ENCODE results near the gene KRT83.

Gene KRT83

DNA sequence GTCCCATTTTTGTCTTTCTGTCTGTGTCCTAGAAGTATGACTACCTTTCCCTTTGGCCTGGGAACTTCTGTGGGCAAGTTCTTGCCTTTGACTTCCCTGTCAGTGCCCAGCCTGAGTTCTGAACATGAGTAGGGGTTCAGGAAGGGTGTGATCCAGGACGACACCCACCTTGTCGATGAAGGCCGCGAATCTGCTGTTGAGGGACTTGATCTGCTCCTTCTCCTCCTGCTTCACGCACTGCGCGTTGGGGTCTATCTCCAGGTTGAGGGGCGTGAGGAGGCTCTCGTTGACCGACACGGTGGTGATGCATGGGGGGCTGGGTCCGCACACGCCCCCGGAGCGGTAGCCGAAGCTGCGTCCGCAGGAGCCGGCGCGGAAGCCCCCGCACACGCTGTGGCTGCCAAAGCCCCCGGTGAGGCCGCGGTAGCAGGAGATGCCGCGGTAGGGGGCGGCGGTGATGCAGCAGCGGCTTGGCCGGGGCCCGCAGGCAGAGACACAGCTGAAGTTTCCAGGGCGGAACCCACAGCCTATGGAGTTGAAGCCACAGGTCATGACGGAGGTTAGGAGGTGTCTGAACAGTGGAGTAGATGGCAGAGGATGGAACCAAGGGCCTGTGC is at the start of gene KRT83:
Gene KRT83 (minus strand): TSS at position 615 of the 617 bp plus-strand sequence. CDS start 63 bp downstream, at position 552.
- DNase-seq, result no peak

DNA sequence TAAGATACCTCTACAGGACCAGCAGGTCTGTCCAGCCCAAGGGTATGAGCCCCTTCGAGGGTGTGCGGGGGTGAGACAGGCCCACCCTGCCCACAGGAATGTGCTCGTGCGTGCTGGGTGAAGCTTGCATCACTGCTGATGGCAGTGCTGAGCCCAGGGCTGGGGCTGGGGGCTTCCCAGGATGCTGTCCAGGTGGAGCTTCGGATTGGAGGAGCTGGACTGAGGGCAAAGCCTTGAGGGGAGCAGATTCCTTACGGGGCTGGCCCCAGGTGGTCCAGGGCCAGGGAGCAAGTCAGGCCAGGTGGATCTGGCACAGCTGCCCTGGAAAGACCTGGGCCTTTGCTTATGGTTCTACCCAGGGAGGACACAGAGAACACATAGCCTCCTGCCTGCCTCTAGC is 48.6 kb upstream of the KRT83 start:
- DNase-seq, result no peak

DNA sequence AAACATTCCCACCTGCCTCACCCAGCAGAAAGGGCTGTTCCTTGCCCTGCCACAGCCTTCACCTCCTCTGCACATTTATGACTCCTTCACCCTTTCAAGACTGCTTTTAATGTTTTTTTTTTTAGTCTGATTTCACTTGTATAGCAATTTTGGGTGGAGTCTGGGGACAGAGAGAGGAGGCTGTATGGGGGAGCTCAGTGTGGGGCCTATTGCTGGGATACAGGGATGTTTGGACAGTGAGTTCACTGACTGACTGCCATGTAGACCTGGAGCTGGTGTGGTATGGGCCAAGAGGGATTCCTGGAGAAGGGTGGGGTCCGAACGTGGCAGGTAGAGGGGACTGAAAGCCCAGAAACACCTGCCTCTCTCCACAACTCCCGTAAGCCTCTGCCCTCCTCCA is 48.0 kb upstream of the KRT83 start:
- no peak for DNase-seq

DNA sequence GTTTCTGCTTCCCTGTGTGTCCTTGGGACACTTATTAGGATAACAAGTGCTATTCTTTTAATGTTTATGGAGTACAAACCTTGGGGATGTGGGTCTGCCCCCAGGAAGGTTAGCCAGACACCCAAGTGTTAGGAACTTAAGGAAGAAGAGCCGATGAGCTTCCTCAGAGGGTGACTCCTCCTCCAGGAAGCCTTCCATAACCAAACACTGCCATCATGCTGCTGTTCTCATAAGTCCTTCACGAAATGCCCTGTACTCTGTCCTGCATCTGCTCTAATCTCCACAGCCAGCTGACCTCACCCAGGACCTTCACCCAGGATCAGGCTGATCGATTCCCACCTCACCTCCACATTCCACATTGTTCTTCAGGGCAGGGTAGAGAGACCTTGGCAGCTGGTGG is 47.3 kb upstream of the KRT83 start:
- no peak for DNase-seq

DNA sequence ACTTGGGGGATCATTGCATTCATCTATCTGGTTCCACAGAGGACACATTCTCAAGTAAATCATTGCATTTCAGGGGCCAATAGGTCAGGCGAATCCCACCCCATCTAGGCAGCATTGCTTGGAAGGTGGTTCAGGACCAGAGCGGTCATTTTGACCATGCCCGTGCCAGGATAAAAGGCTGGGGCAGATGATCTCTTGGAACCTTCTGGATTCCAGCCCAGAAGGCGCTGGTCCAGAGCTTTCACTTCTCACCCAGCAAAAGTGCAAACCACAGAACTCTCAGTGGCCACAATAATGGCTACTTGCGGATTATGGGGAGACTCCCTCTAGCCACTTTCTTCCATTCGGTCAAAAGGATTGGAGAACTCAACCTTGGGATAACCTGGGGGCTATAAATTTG is 46.7 kb upstream of the KRT83 start:
- DNase-seq, result no peak

DNA sequence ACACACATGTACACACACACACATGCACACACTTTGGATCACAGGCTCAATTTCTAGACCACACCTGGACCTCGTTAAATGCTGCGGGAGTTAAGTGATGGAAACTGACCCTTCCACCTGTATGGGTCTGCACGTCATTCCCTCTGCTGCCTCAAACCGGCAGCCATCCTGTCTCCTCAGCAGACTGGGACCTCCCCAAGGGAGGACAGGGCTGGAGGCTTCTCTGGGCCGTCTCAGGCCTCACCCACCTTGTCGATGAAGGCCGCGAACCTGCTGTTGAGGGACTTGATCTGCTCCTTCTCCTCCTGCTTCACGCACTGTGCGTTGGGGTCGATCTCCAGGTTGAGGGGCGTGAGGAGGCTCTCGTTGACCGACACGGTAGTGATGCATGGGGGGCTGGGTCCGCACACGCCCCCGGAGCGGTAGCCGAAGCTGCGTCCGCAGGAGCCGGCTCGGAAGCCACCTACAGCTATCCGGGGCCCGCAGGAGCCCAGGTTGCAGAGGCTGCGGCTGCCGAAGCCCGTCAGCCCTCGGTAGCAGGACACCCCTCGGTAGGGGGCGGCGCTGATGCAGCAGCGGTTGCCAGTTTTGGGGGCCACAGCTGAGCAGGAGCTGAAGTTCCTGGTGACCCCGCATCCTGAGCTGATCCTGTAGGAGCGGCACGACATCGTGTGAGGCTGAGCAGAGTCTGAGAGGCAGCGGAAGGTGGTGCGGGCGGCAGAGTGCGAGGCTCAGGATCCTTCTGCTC is 45.7 kb upstream of the KRT83 start, which contains the start of gene KRT85:
Gene KRT85 (minus strand): TSS at position 744 of the 748 bp plus-strand sequence. CDS start 76 bp downstream, at position 668.
- no peak for DNase-seq

DNA sequence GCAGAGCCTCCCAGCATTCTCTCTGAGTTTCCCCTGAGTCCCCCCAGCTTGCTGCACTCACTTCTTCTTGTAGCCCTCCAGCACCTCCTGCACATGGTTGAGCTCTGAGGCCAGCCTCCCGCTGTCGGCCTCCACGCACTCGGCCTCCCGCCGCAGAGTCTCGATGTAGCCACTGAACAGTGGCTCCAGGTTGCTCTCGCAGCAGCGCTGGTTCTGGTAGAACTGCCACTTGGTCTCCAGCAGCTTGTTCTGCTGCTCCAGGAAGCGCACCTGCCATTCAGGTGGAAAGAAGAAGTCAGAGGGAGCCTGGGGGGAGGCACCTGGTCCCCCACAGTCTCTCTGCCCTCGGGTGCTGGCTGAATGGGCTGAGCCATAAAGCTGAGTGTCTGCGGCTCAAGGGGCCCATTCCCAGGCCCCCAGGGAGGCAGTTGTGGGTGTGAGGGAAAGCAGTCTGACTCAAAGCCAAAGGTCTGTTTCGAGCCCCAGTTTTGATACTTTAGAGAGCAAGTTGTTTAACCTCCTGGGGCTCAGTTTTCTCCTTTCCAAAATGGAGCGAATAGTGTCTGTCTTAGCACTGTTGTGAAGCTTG is 43.8 kb upstream of the KRT83 start:
- no peak for DNase-seq

DNA sequence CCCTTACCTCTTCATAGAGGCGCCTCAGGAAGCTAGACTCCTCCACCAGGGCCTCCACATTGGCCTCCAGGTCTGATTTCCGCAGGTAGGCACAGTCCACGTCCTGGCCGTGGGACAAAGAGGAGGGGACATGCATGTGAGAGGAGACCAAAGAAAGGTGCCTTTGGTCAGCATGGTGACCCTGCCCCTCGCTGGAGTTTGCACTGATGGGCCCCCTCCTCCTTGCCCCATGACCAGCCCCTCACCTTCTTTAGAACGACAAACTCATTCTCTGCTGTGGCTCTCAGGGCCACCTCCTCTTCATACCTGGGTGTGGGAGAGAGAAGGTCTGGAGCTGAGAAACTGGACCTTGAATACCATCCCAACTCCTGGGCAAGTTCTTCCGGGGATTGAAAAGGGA is 42.9 kb upstream of the KRT83 start:
- no peak for DNase-seq

DNA sequence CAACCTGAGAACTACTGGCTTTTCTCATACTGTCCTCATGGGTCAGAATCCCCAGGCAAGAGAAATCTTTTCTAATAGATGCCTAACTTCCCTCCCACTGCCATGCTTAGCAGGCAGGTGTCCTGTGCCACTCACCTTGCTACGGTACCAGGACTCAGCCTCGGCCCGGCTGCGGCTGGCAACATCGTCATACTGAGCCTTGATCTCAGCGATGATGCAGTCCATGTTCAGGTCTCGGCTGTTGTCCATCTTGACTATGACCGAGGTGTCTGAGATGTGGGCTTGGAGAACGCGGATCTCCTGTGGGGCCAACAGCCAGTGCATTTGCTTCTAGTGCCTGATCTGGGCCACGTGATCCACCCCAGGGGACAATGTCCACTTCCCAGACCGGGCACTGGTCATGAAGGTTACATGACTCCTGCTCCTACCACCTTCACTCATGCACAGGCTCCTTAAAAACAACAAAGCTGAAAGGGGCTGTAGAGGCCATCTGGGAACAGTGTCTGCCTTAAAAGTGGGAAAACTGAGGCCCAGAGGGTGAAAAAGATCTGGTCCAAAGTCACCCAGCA is 42.0 kb upstream of the KRT83 start:
- DNase-seq, result no peak

DNA sequence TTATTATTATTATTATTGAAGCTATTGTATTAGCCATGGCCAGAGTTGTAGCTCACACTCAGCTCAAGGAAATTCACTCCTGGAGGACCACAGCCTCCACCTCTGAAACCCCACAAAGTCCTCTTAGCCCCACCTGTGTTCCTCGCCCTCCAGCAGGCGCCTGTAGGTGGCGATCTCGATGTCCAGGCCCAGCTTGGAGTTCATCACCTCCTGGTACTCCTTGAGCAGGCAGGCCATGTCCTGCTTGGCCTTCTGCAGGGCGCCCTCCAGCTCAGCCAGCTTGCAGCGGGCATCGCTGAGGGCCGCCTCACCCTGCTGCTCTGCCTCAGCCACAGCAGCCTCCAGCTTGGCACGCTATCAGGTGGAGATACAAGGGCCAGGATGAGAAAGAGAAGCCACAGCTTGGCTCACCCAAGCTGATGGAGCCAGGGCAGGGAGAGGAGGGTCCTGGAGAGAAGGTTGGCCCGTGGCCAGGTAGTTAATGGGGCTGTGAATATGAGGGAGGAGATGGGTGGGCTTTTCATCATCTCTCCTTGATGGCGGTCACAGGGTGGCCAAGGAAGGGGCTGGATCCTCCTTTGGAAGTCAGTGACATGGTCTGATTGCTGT is 41.0 kb upstream of the KRT83 start:
- no peak for DNase-seq

DNA sequence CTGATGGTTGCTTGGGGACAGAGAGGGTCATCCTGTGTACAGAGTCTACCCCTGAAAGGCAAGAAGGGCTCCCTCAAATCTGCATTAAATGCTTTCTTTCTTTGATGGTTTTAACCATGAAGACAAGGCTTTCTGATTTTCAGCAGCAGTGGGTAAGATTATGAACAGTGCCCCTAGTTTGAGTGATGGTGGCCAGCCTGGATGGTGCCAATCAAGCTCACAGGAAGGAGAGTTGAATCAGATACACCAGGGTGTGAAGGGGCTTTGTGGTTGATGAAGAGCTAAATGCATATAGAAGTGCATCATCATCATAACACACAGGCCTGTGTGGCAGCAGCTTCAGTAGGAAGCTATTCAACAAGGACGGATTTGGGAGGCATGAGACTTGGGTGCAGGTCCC is 40.4 kb upstream of the KRT83 start:
- no peak for DNase-seq

DNA sequence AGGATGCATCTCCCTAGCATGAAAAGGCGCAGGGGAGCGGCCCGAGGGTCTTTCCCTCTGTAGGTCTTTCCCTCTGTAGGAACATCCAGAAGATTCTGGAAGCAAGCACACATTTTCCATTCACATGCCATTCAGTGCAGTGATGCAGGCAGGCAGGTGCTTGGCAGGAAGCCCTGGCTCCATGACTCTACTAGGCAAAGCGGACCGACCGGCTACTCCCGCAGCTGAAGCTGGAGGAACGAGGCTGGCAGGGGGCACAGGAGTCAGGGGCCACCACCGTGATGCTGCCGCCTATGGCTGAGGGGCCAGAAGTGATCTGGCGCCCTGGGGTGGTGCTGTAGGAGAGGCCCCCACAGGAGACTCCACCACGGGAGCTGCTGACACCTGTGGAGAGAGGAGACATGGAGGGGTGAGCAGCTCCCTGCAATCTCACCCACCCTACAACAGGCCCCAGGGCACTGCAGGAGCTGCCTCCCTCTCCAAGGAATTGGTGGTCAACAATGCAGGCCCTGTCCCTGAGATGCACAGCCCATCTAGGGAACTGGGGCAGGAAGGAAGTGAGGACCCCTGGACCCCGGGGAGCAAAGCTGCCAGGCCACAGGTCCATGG is 39.6 kb upstream of the KRT83 start:
- DNase-seq, result no peak

DNA sequence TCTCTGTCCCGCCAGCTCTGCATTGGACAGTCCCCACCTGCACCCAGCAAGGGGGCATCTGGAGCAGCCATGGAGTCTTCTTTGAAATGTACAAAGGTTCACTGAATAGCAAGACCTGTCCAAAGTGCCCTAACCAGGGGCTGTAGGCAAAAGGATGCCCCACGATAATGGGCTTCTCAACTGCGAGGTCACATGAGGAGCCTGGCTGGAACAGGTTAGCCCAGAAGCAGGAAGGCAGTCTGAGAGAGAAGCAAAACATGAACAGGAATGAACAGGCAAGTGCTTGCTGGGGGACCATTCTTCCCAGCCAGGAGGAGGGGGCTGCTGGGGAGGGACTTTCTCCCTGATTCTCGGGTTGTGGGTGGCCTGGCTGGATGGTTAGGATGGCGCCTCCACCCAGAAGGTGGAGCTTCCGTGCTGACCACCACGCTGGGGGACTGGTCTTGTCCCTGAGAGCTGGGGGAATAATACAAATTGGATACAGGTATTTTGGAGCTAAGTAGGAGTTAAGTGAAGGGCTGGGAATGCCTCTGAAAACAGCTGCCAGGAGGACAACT is 39.0 kb upstream of the KRT83 start:
- no peak for DNase-seq

DNA sequence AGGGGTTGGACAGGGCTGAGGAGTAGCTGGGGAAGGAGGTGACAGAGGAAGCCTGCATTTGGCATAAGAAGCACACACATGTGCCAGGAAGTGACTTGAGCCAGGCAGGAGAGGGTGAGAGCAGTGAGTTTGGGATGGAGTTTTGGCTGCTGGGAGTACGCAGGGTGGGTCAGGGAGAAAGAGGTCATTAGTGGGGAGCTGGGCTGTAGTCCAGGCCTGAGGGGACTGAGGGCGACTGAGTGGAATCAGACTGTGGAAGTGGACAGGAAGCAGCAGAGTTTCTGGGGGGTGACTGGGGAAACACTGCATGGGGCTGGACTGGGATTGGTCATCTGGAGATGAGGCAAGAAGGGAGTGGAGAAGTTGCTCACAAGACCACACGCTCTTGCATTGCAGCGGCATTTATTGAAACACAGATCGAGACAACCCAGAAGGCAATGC is 38.4 kb upstream of the KRT83 start:
- no peak for DNase-seq

DNA sequence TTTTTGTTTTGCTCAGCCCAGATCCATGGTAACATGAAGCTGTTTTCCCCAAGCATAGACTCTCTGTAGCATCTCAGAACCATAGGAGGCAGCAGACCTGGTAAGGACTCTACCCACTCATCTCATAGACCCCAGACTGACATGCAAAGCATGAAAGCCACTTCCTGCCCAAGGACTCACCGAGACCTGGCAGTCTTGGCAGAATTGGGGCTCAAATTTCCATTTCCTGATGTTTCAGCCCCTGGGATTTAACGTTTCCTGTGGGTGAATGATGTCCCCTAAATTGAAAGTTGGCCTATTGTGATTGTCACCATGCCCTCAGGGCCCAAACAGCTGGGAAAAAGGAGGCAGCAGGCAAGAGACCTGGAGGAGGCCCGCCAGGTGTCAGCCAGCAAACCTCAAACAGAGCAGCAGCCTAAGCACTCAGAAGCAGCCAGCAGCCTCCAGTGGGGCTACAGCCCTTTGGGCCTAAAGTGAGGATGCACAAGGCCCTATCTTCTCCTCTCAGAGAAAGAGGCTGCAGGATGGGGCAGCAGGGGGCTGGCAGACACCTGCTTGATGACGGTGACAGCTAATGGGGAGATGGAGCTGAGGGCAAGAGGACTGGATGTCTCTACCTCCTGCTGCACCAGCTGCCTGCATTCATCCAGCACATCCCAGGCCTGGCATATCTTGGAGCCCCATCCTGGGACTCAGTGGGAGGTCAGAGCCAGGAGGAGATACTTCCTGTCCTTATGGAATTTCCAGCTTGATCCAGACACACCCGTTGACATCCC is 37.6 kb upstream of the KRT83 start:
- no peak for DNase-seq

DNA sequence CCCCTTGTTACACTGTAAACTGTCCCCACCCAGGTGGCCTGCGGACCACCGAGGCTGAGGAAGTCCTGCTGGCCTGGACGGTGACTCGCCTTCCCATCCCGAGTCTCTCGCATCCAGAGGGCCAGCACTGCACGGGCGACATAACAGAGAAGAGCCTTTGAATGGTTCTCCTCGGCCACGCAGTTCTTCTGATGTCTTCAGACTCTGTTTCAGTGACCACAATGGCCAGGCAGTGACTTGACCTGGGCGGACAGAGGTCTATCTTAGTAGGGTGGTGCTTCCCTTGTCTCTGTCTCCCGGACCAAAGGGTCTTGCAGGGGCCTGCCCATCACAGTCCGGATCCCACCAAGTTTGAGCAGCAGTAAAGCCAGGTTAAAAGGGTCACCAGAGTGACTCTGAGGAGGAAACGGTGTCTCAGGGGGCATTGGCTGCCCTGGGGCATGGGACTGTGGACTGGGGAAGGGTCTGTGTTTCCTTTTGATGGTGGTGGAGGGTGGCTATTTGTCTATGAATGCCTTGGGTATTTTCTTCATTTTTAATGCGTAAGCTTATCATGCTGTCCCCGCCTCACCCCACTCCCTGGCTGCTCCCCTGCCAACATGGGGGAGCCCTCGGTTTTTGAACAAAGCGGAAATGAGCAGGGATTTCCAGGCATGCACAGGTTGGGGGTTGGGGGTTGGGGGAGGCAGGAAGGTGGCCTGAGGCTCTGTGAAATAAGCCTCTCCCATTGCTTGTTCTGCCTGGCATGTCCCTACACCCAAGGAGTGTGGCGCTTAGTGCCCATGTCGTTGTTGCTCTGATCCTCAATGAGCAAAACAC is 35.8 kb upstream of the KRT83 start:
- DNase-seq, result no peak

DNA sequence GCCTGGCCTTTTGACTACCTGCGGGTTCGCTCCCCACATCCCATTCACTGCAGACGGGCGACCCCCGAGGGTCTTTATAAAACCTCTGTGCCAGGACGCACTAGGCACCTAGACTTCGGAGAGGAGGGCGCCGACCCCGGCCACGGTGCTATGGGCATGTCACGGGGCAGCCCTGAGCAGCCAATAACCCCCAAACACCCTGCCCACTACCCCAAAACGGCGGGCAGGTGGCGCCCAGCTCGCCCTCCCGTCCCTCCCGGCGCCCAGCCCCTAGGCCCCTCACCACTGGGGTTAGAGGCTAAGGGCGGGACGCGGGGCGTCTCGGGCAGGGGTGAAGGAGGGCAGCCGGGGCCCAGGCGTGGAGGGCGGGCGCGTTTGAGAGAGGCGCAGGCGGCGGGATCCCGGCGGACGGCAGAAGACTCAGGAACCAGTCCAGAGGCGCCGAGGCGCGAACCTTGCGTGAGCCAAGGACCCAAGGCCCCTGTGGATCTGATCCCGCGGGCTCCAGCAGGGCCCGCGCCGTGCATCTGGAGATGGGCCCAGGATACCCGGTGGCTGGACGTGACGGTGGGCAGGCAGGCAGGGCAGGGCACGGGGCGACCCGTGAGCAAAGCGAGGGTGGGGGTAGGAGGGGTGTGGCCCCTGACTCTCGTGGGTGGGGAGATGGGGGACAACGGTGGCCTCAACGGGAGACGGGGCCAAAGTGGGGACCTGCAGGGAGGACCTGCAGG is 35.0 kb upstream of the KRT83 start:
- no peak for DNase-seq

DNA sequence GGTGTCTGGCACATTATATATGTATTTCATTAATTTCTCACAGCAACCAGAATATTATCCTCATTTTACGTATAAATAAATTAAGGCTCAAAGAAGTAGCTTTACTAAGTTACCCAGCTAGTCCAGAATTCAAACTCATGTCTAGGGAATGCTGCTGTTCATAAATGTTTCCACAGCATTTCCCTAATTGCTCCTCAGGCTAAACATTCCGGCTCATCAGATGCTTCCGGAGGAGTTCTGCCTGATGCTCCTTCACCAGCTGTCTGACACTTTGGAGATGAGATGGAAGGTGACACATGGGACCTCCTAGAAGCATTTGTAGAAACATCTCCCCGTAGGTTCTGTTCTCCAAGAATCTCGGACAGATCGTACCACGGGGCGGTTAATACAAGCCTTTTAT is 34.0 kb upstream of the KRT83 start:
- DNase-seq, result no peak

DNA sequence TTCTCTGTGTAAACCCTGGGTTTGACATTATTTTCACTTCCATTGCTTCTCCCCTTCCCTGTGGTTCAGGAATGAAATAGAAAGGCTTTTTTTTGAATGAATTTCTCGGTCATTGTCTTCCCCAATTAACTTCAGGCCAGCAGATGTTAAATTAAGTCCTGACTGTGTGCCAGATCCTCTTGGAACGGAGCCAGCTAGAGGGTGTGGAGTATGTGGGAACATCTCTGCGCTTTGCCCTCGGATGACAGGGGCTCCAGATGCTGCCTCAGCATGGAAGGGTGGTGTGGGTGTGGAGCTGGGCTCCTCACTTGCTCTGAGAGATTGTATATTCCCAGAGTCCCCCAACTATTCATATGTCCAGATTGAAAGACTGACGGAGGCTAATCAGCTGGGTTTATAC is 33.0 kb upstream of the KRT83 start:
- no peak for DNase-seq

DNA sequence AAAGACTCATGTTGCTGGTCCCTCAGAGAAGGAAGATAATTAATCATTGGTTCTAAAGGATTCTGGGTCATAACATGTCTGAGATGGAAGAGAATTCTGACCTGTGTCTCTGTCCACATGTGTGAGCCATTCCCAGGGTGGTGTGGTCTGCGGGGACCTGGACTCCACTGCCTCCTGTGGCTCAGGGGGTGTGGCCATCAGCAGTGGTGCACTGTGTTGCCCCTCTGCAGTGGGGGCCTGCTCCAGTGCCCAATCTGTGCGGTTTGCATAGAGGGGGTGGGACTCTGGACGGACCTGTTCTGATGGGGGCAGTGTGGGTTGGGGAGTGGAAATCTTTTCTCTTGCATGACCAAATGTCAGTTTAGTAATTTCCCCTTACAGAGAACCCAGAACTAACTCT is 32.6 kb upstream of the KRT83 start:
- no peak for DNase-seq
